ENCODE measurements around the gene DDX55. TPM values are rescaled to one million over a fixed set of nuclear protein-coding genes. Genes with fewer than 3 reads are reported as not detected.

Gene DDX55
- total and polyA plus RNA-seq, 2 of the 4 experiments (the other 2 are of a cell fraction) = 13.3 to 18.7 TPM

GRCh38 chr12:123657211-123657610 lies 55.3 kb downstream of the DDX55 start:
- Histone ChIP-seq H2BK15ac (ENCODE audit: low read depth, low read length) (no peak overlapping the region), H3K9me3 (ENCODE audit: control insufficient read depth, insufficient read depth, low read length) (no peaks in the 10 kb centered on the region), H3K27ac (ENCODE audit: insufficient read depth, low read length) (no peak overlapping the region), H2AK5ac (ENCODE audit: low read depth, low read length) (no peak overlapping the region), H2BK5ac (ENCODE audit: low read depth, low read length, poor library complexity, severe bottlenecking) (no peak overlapping the region), H4K5ac (ENCODE audit: low read depth, low read length) (no peak overlapping the region), H4K20me1 (ENCODE audit: insufficient read depth, low read length) (no peaks in the 10 kb centered on the region; the same call in 1 of the 2 replicates), H3K27me3 (ENCODE audit: control insufficient read depth, insufficient read depth, low read length) (no peaks in the 10 kb centered on the region), H3K4me2 (ENCODE audit: low read depth, low read length) (no peak overlapping the region), H3K56ac (ENCODE audit: extremely low read depth, insufficient read depth, low read length) (no peak overlapping the region), H3K4ac (ENCODE audit: low read depth, low read length) (no peak overlapping the region), H3K18ac (ENCODE audit: low read depth, low read length) (no peak overlapping the region), H2AK9ac (replicated peaks; ENCODE audit: low read depth, low read length, poor library complexity) (no peak overlapping the region), H2BK20ac (ENCODE audit: low read depth, low read length) (no peak overlapping the region), H3K79me1 (ENCODE audit: low read depth in 1 of 2, low read length in 2 of 2) (peaks cover 2 to 7% of the 10 kb centered on the region in 2 experiments; a peak in 2 of 4 replicates), H3K23ac (ENCODE audit: low read depth, low read length) (no peak overlapping the region), H3K4me1 (ENCODE audit: control insufficient read depth, insufficient read depth, low read length) (peaks cover 3% of the 10 kb centered on the region), H4K8ac (ENCODE audit: low read depth in 2 of 2, low read length in 2 of 2) (no peak overlapping the region), H3K14ac (replicated peaks; ENCODE audit: low read depth, low read length) (no peak overlapping the region), H3K36me3 (ENCODE audit: control insufficient read depth, insufficient read depth, low read length) (peaks cover 24% of the 10 kb centered on the region), H2BK120ac (ENCODE audit: low read depth, low read length) (no peak overlapping the region), H2AFZ (replicated peaks; ENCODE audit: low read length, poor library complexity) (no peak overlapping the region), H3K4me3 (ENCODE audit: insufficient read depth, low read depth, low read length) (no peak overlapping the region), H3K9ac (ENCODE audit: low read depth, low read length) (no peak overlapping the region), H3K9me1 (ENCODE audit: insufficient read depth, low read length) (0 out of 2 replicates have a peak, but pooled peaks cover 2% of the 10 kb centered on the region), H4K91ac (ENCODE audit: insufficient read depth, low read depth, low read length) (no peak overlapping the region)
- 78% methylated on average over 8 of the region's 9 CpGs; no CpG with 5 or more reads in 1 of the 2 experiments for WGBS, 2 experiments (ENCODE audit: extremely low coverage in 2 of 2, insufficient read length in 1 of 2)
- dilution Hi-C loops (cut with HindIII; ENCODE audit: low sequenced_read_pairs, unreplicated experiment) = no loop called here
- in situ Hi-C loops (cut with MboI; ENCODE audit: low sequenced_read_pairs) = no loop called here
- CTCF ChIA-PET = no interaction called here
- POLR2A ChIA-PET (ENCODE audit: unreplicated experiment) = no interaction called here
- ATAC-seq (ENCODE audit: low read depth) (no peak), DNase-seq (no peak)
- intact Hi-C loops (cut with micrococcal nuclease) = no loop called here
- TF ChIP-seq RAD21 (IDR thresholded peaks at IDR 0.05; ENCODE audit: low read length) (no peak), POLR2A (IDR thresholded peaks at IDR 0.05; ENCODE audit: low read depth, low read length) (no peak), ELK1 (IDR thresholded peaks at IDR 0.05; ENCODE audit: borderline replicate concordance, low read depth, low read length) (no peak), USF2 (IDR thresholded peaks at IDR 0.05; ENCODE audit: low read depth, low read length) (no peak), BHLHE40 (IDR thresholded peaks at IDR 0.05; ENCODE audit: low read depth, low read length) (no peak), MAZ (IDR thresholded peaks at IDR 0.05; ENCODE audit: borderline replicate concordance, low read depth, low read length) (no peak), CHD1 (IDR thresholded peaks at IDR 0.05; ENCODE audit: low read depth, low read length) (no peak), NFE2L2 (IDR thresholded peaks at IDR 0.05; ENCODE audit: low read depth, low read length) (no peak), MXI1 (IDR thresholded peaks at IDR 0.05; ENCODE audit: borderline replicate concordance, low read depth, low read length) (no peak), FOS (IDR thresholded peaks at IDR 0.05; ENCODE audit: low read depth, low read length) (no peak), CEBPB (IDR thresholded peaks at IDR 0.05; ENCODE audit: low read depth, low read length) (no peak), CTCF (conservative IDR thresholded peaks at IDR 0.05; ENCODE audit: low read depth, low read length) (no peak), RFX5 (IDR thresholded peaks at IDR 0.05; ENCODE audit: low read depth, low read length) (no peak), SMC3 (IDR thresholded peaks at IDR 0.05; ENCODE audit: low read depth, low read length) (no peak), RCOR1 (IDR thresholded peaks at IDR 0.05; ENCODE audit: insufficient replicate concordance, low read length) (no peak)
- no TSS peak for BruUV-seq (replicated peaks)

Data from IMR-90 (cell line).